Renal cortical epithelial cell (primary cell): Measurements from ENCODE around the gene B3GNT9. TPM values are rescaled to one million over a fixed set of nuclear protein-coding genes. Genes with fewer than 3 reads are reported as not detected.

Source experiments
- DNase-seq: peaks from one replicate; pipeline ENCODE4 v3.0.0-alpha.2; 2011; ENCODE audit warnings: low read depth
- total RNA-seq: library from RNA; depleted of rRNA; stranded (reverse); fragments of >200 nt; gene quantifications from 2 replicates; pipeline ENCODE4 v1.2.3, GENCODE V29; 2014

B3GNT9 gene
- total RNA-seq, 1 donor from 2014 or later: 27.4 TPM

DNA sequence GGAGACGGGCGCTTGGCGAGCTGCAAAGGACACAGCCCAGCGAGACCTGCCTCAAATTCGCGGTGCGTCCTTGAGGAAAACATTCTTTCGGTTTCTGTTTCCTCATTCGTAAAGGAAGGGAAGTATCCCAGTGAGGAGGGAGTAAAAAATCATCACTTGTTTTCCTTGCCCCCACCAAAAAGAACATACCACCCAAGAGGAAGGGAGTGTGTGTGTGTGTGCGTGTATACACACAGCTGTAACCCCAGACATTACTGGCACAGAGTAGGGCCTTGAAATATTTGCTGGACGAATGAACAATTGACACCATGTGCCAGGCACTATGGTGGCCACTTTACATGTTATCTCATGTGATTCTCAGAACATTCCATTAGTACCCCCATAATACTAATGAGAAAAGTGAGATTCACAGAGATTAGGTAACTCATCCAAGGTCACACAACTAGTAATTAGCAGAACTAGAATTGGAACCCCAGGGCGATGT is 34.9 kb upstream of the B3GNT9 start:
- DNase-seq: no peak

DNA sequence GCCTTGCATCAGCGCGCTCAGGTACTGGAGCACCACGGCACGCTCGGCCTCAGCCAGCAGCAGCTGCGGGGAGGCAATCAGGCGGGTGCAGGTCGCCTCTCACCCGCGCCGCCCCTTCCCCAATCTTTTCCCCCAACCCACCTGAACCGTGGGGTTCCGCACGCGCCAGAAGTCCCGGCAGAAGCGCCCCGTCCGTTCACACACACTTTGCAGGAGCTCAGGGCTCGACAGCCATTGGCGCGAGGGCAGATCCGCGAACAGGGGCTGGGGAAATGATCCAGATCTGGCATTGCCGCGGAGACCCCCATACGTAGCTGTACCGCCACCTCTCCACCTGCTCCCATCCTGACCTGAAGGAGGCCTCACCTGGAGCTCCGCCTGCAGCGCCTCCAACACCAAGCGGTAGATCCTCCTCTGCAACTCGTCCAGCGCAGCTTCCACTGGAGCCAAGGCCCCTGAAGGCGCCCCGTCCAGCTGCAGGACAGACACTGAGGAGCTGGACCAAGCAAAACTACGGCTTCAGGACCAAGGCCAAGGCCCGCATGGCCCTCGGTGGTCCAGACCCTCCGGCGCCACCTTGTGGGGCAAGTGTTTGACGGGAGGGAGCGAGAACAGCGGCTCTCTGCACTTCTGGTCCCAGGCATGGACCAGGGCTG is 34.3 kb upstream of the B3GNT9 start:
- peak; percentile 78 for DNase-seq

DNA sequence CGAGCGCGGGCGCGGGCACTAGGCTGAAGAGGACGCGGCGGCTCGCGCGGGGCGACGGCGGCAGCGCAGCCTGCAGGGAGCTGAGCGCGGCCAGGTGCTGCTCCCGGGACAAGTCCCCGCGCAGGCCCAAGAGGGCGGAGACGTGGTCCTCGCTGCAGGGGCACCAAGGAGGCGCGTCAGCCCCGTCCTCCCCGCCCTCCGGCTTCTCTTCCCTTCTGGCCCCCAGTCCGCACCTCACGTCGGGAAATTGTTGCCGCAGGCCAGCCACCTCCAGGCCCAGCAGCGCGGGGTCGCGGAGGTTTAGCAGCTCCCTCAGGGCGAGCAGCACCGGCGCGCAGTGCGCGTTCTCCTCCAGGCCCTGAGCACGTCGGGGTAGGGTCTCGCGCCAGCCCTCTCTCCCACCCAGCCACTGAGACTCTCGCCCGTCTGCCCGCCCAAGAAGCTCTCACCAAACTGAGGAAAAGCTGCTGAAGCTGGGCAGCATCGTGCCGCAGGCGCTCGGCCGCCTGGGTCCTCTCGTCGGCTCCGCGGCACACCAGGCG is 33.7 kb upstream of the B3GNT9 start:
- DNase-seq: no peak

GRCh38 chr16:67183627-67184452 is 33.0 kb upstream of the B3GNT9 start, which contains the start of gene MATCAP1:
TSS of gene MATCAP1 (minus strand) at chr16:67183963. CDS start at chr16:67180610, 3,353 bp downstream.
- DNase-seq: peak; percentile 96

DNA sequence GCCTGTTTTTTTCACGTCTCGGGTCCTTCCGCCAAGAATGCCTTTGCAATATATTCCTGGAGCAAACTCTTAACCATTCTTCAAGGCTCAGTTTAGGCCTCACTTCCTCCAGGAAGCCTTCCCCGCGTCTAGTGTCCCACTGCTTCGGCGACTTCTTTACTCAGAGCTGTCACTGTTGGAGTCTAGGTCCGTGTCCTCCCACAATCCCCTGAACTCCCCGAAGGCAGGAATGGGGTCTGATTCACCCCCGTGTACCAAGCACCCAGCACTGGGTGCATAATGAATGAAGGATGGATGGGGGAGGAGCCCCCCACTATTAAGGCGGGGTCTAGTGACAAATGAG is 32.5 kb upstream of the B3GNT9 start:
- no peak for DNase-seq

- DNase-seq: no peak
These were observed 31.5 kb upstream of the B3GNT9 start for GRCh38 chr16:67182288-67182687.

DNA sequence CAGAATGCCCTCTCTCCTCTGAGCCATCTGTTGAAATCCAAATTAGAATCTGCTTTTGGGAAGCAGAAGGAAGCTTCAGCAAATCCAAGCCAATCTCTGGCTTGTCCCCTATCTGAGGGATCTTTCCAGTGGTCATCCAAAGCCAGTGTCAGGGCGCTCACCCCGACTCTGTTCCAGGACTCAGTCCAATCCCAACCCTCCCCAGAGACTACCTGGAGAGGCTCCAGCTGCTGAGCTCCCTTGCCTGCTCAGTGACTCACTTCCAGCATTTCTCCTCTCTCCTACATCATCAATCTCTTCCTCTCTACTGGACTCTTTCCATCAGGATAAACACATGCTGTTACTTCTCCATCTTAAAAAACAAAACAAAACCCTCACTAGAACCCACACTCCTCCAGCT is 30.5 kb upstream of the B3GNT9 start:
- DNase-seq: peak; percentile 33

- DNase-seq: no peak
These were observed 29.4 kb upstream of the B3GNT9 start for GRCh38 chr16:67180166-67180565.

- DNase-seq: no peak
These were observed 28.8 kb upstream of the B3GNT9 start for GRCh38 chr16:67179421-67180080.

DNA sequence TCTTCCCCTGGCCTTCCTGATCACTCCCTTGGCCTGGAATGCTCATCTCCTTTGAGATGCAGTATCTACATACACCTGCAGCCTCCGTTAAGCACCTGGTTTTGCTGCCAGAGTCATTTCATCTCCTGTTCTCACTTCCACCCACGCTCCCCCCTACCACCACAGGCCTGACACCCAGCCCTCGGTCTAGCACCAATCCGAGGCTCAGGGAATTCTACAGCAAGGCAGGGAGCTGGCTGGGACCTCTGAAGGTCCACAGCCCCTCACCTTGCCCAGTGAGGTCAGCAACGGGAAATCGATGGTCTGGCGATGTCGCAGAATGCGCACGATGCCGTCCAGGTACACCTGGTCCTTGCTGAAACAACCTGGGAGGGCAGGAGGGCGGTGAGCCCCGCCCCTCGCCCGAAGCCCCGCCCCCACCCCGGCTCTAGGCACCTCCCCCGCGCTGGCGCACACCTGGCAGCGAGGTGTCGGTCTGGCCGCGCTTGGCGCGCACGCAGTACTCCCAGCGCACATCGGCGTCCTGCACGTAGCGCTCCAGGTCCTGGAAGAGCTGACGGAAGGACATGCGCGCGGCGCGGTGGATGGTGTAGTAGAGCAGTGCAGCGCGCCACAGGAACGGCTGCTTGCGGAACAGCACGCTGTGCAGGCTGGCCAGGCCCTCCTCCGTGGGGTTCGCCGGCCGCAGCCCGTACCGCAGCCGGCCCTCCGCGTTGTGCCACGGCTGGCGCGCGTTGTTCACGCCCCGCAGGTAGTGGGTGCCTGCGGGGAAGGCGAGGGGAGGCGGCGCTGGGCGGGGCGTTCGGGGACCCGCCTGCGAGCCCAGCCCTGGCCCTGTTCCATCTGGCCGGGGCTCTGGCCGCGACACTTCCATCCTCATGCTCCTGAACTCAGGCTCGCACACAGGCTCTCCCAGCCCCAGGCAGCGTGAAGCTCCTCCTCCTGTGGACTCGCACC is 27.2 kb upstream of the B3GNT9 start:
- peak; percentile 23 for DNase-seq

GRCh38 chr16:67176662-67177061 is 25.9 kb upstream of the B3GNT9 start:
- no peak for DNase-seq

GRCh38 chr16:67174706-67175231 is 24.0 kb upstream of the B3GNT9 start:
- DNase-seq: no peak

DNA sequence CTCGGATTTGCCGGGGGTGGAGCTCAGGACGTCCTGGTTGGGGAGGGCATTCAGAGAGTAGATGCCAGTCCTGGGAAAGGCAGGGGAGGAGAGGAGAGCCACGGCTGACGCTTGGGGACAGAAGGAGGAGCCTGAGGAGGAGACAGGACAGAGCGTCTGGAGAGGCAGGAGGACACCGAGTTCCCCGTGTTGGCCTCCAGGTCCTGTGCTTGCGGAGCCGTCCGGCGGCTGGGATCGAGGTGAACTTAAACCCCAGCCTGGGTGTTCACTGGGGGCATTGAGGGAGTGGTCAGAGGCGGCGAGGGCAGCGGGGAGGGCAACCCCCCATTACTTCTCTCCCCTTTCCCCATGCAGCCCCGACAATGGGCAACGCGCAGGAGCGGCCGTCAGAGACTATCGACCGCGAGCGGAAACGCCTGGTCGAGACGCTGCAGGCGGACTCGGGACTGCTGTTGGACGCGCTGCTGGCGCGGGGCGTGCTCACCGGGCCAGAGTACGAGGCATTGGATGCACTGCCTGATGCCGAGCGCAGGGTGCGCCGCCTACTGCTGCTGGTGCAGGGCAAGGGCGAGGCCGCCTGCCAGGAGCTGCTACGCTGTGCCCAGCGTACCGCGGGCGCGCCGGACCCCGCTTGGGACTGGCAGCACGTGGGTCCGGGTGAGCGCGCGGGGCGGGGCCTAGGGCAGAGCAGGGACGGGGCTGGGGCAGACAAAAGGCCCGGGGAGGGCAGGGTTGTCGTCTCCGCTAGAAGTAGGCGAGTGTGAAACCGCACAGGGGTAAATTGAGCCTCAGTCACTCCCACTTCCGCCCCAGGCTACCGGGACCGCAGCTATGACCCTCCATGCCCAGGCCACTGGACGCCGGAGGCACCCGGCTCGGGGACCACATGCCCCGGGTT is 23.3 kb upstream of the B3GNT9 start:
- peak; percentile 76 for DNase-seq

DNA sequence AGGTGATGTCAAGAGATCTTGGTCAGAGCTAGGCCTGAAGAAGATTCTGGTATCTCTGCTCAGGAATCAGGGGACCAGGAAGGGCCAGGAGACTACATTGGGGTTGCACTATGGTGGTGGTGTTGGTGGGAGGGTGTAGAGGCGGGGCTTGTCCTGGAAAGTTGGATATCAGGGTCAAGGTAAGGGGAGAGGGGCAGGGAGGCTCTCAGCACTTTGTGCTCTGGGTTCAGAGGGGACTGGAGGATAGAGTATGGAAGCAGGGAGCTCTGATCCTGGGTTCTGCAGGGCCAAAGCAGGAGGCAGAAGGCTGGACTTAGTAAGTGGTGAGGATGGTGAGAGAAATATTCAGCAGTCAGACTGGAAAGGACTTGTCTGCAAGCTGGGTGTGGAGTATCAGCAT is 22.5 kb upstream of the B3GNT9 start:
- peak; percentile 22 for DNase-seq

GRCh38 chr16:67170949-67171649 is 20.3 kb upstream of the B3GNT9 start:
- DNase-seq: peak; percentile 27

- DNase-seq: peak; percentile 69
These were observed 19.6 kb upstream of the B3GNT9 start, which contains the start of gene NOL3 for GRCh38 chr16:67170168-67170948. TSS of gene NOL3 (plus strand) at chr16:67170538.

GRCh38 chr16:67169642-67170167 is 18.9 kb upstream of the B3GNT9 start:
- no peak for DNase-seq

DNA sequence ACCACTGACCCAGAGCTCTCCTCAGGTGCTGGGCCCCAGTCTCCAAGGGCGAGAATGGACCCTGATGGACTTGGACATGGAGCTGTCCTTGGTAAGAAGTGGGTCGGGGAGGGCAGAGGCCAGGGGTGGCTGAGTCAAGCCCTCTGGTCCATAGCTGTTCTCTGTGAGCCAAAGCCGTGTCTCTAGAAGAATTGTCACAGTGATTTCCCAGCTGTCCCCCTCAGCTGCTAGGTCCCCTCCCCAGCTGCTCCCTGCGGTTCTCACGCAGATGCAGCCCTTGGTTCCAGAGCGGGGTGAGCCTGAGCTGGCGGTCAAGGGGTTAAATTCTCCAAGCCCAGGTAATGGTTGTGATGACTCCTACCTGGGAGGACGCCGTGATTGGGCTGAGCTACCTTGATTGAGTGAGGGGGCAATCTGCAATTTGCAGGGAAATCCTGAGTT is 18.2 kb upstream of the B3GNT9 start:
- DNase-seq: no peak
